Measurements from ENCODE around the gene NRN1L. TPM values are rescaled to one million over a fixed set of nuclear protein-coding genes. Genes with fewer than 3 reads are reported as not detected.

The NRN1L gene
- total RNA-seq, 1 donor from 2014 or later = not detected

GRCh38 chr16:67915831-67916723 lies 31.4 kb downstream of the NRN1L start:
- no peak for DNase-seq (ENCODE audit: low spot score)

DNA sequence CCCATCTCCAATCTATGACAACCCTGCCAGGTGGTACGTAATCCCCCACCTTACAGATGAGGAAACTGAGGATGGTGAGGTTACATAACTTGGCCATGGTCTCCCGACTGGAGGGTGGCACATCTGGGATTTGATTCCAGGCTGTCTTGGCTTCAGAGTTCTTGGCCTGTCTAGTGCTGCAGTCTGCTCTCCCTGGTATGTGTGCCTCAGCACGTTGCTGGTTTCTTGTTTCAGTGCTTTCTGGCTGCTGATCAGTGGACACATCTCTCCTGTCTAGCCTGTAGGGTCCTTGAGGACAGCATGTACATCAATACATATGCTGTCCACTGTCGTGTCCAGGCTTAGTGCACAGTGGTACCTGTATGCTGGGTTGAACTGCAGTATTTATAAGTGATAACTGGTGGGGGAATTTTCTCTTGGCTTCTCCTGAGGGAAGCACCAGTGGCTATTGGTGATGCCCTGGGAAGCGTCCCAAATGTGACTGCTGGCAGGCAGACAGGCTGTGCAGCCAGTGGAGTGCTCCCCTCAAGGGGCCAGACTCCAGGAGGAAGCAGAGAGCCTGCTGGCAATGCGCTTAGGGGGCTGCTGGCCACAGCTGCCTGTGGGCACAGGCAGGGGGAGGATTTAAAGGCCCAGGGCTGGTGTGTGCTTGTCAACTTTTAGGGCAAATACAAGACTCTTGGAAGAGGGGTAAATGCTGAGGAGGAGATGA lies 32.6 kb downstream of the NRN1L start:
- DNase-seq (ENCODE audit: low spot score) = no peak

GRCh38 chr16:67917852-67918236 lies 33.2 kb downstream of the NRN1L start:
- no peak for DNase-seq (ENCODE audit: low spot score)

GRCh38 chr16:67919622-67920221 lies 35.0 kb downstream of the NRN1L start:
- DNase-seq (ENCODE audit: low spot score) = no peak

GRCh38 chr16:67922221-67922620 lies 37.5 kb downstream of the NRN1L start:
- no peak for DNase-seq (ENCODE audit: low spot score)

DNA sequence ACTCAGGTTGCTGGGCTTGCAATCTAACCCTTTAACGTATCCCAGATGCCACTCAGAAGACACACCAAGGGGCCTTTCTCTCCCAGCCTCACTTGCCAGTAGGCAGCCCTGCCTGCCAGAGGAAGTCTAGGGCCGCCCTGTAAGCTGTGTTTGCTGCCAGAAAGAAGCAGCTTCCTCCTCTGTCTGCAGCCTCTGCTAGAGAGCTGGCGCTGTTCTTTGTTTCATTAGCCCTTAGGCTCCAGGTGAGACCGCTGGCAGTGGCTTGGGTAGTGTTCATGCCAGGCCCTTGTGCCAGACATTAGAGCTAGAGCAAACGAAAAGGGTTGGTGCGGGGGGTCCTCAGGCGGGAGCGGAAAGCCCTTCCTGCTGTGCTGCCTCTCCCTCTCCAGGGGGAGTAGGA lies 38.1 kb downstream of the NRN1L start:
- no peak for DNase-seq (ENCODE audit: low spot score)

DNA sequence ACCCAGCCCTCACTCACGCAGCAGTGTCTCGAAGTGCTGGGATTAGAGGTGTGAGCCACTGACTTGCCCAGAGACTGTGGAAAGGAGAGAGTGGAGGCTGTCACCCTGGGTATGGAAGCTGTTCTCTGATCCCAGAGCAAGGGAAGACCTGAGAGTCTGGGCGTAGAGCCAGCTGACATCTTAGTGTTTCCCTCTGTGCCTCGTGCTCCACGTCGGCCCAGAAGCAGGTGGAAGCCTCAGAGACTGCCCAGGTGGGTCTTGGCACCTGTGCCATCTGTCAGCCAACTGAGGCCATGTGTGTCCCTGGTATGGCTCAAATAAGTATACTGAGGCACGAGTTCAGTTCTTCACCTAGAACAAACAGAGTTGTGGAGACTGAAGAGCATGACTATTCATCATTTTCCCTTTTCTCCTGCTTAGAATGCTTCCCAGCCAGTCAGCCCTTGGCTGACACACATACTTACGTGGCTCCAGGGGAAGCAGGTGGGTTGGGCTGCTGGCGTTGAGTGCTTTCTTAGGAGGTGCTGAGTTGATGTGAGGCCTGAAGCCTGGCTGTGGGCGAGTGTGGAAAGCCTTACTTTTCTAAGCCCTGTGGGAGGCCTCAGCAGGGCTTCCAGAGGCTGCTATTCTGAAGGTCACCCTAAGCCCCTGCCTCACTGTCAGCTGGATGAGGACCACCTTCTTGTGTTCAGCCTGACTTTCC lies 38.9 kb downstream of the NRN1L start:
- DNase-seq (ENCODE audit: low spot score) = no peak

DNA sequence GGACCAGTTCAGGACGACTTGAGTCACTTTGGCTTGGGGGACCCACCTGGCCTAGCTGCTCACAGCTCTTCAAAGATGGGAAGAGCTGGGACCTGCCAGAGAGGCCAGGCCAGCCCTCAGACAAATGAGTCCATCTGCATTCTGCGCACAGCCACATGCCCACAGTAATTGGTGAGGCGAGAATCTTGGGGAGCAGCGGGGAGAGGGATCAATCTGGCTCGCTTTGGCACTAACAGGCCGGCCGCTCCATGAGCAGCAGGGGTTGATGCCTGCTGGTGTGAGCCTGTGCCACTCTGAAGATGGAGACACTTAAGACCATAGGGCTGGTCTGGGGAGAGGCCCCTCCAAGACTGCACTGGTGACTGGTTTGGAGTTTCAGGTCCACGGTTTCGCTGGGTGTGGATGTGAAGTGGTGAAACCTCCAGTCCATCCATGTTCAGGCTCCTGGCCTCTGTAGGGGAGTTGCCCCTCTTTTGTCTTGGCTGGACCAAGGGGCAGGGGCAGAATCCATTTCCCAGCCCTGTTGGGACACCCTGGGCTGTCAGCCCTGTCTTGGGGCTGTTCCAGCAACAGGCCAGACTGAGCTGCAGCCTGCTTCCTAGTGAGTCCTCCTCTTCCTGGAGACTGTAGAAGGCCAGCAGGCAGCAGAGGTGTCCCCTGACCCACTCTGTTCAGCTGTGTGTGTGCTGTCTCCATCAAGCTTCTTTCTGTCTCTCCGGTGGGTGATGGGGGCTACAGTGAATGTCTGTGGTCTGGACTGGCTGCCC lies 39.6 kb downstream of the NRN1L start:
- no peak for DNase-seq (ENCODE audit: low spot score)

DNA sequence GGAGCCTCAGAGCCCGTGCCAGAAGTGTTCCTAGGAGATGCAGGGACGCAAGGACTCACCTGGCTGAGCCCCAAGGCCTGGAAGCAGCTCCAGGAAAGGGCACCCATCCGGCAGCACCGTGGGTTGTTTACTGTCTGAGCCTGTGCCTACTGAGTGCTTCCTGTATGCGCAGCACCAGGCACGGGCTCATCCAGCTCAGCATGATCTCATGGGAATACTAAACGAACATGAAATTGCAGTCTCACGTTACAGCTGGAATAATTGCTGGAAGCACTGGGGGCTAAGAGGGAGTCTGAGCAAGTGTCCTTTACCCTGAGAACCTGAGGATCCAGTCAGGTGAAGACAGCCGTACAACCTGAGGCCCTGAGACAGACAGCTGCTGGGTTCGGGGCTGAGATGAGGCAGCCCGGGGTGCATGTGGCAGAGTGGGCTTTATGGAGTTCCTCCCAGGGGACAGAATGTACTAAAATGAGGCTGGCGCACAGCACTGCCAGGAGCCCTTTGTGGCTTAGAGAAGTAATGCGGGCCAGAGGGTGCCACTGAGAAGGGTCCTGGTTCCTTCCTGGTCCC lies 41.6 kb downstream of the NRN1L start:
- no peak for DNase-seq (ENCODE audit: low spot score)

DNA sequence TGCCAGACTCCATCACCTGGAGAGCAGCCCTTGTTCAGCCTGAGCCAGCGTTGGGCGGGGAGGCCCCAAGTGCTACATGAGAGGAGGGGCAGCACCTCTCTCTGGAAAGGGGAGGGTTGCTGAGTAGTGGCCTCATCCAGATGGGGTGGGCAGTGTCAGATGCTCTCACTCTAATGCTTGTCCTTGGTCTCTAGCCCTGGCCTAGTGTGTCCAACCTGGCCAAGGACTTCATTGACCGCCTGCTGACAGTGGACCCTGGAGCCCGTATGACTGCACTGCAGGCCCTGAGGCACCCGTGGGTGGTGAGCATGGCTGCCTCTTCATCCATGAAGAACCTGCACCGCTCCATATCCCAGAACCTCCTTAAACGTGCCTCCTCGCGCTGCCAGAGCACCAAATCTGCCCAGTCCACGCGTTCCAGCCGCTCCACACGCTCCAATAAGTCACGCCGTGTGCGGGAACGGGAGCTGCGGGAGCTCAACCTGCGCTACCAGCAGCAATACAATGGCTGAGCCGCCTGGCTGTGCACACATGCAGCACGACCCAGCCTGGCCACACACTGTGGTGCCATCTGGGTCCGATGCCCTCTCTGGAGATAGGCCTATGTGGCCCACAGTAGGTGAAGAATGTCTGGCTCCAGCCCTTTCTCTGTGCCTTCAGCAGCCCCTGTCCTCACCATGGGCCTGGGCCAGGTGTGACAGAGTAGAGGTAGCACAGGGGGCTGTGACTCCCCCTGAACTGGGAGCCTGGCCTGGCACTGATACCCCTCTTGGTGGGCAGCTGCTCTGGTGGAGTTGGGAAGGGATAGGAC lies 42.7 kb downstream of the NRN1L start:
- no peak for DNase-seq (ENCODE audit: low spot score)

DNA sequence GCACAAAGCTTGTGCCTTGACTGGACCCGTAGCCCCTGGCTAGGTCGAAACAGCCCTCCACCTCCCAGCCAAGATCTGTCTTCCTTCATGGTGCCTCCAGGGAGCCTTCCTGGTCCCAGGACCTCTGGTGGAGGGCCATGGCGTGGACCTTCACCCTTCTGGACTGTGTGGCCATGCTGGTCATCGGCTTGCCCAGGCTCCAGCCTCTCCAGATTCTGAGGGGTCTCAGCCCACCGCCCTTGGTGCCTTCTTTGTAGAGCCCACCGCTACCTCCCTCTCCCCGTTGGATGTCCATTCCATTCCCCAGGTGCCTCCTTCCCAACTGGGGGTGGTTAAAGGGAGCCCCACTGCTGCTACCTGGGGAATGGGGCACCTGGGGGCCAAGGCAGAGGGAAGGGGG lies 43.5 kb downstream of the NRN1L start:
- DNase-seq (ENCODE audit: low spot score) = no peak

- no peak for DNase-seq (ENCODE audit: low spot score)
Measured at GRCh38 chr16:67928561-67929364, 44.1 kb downstream of the NRN1L start.

DNA sequence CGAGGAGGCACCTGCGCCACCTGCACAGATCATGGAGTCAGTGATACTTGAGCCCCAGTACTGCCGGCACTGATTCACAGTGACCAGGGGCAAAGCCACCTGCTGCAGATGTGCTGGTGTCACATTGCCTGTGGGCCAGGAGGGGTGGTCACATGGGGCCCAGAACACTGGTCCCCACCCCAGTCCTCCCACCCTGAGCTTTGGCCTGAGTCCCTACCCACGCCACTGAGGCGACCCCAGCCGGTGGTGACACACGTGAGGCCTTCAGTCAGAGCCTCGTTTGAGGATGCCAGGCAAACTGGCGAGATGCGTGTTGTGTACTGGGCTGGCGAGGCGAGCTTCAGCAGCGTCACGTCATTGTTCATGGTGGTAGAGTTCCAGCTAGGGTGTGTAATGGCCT lies 45.5 kb downstream of the NRN1L start:
- DNase-seq (ENCODE audit: low spot score) = no peak

DNA sequence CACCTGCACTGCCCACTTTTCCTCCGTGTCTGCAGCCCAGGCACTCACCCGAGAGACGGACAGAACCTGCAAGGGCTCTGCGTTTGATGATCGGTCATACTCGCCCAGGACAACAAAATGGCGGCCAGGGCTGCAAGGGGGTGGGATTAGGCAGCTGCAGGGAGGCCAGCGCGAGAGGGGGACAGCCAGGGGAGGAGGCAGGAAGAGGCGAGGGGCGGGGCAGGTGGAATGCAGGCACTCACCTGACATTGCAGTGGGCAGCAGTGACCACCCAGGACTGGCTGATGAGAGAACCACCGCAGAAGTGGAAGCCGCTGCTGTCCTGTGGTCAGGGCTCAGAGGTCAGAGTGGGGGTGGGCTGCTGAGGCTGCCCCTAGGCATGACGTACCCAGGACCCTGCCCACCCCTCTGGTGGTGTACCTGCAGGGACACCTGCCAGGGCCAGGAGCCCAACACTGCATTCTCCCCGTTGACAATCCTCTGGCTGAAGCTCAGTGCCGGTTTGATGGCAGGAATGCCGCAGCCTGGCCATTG lies 46.1 kb downstream of the NRN1L start:
- no peak for DNase-seq (ENCODE audit: low spot score)

- DNase-seq (ENCODE audit: low spot score) = no peak
Measured at GRCh38 chr16:67931712-67932461, 47.2 kb downstream of the NRN1L start, which contains the start of gene CTRL. Gene CTRL, minus strand, starts transcription at chr16:67931862. Its CDS starts 10 bp downstream, at chr16:67931852.

GRCh38 chr16:67932462-67932840 lies 47.8 kb downstream of the NRN1L start:
- DNase-seq (ENCODE audit: low spot score) = no peak

DNA sequence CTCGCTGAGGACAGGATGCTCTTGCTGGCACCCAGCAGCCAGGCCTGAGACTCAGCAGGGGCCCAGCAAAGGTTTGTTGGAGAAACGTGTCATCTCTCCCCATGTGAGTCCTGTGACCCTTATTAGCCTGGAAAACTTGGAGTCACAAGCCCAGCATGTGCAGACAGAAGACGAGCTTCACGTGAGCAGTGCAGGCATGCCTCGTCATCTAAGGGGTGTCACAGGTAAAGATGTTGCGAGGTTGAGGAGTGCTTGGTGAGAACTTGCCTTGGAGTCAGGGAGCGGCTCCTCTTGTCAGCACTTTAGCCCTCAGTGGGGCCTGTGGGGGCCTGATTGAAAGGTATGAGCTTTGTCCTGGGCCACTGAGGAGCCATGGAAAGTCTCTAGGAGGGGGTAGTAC lies 49.1 kb downstream of the NRN1L start:
- no peak for DNase-seq (ENCODE audit: low spot score)

Data from mesenteric fat pad (tissue), 1 donor.